ENCODE results near the gene DNAJC5.
"Not testable (repeated sequence)": the region's sequence is repeated elsewhere in the genome, so short reads cannot be mapped to it uniquely, and the experiment has no call there.

DNAJC5 gene

GRCh38 chr20:63847237-63848002 lies 47.5 kb upstream of the DNAJC5 start:
- no peaks in the 10 kb centered on the region for H3K9me3 ChIP-seq (ENCODE audit: low read length)
- H3F3A ChIP-seq (ENCODE audit: insufficient read depth, low read length): no peaks in the 10 kb centered on the region
- H3K79me2 ChIP-seq (ENCODE audit: insufficient read depth, low read length): no peaks in the 10 kb centered on the region
- no peaks in the 10 kb centered on the region for H3K9me2 ChIP-seq (ENCODE audit: low read depth, low read length)
- TF ChIP-seq EZH2 (IDR thresholded peaks at IDR 0.05; ENCODE audit: borderline replicate concordance, low read length) (no peak), CTCF (IDR thresholded peaks at IDR 0.05; ENCODE audit: low read length) (no peak)
- H3K36me3 ChIP-seq (ENCODE audit: insufficient read depth, low read length): no peaks in the 10 kb centered on the region
- H3K9ac ChIP-seq (ENCODE audit: low read length): no peak overlapping the region
- no peak overlapping the region for H3K4me3 ChIP-seq (ENCODE audit: low read depth, low read length, poor library complexity, severe bottlenecking)
- H3K27me3 ChIP-seq (ENCODE audit: insufficient read depth, low read length): peaks cover 6% of the 10 kb centered on the region; the same call in 1 of the 2 replicates
- H2AFZ ChIP-seq (ENCODE audit: low read length): no peak overlapping the region
- no peak overlapping the region for H3K27ac ChIP-seq (ENCODE audit: low read depth, low read length, poor library complexity, severe bottlenecking)
- no peak overlapping the region for H3K4me2 ChIP-seq (ENCODE audit: low read length)
- H4K20me1 ChIP-seq (ENCODE audit: insufficient read depth, low read length): no peaks in the 10 kb centered on the region
- no peaks in the 10 kb centered on the region for H3K4me1 ChIP-seq (ENCODE audit: insufficient read depth, low read length, severe bottlenecking)

GRCh38 chr20:63848003-63848911 lies 46.7 kb upstream of the DNAJC5 start:
- no peak overlapping the region for H3K4me2 ChIP-seq (ENCODE audit: low read length)
- H3K4me3 ChIP-seq (ENCODE audit: low read depth, low read length, poor library complexity, severe bottlenecking): no peak overlapping the region
- H3F3A ChIP-seq (ENCODE audit: insufficient read depth, low read length): no peaks in the 10 kb centered on the region
- no peaks in the 10 kb centered on the region for H3K79me2 ChIP-seq (ENCODE audit: insufficient read depth, low read length)
- H3K9ac ChIP-seq (ENCODE audit: low read length): no peak overlapping the region
- H3K9me3 ChIP-seq (ENCODE audit: low read length): no peaks in the 10 kb centered on the region
- no peak overlapping the region for H3K27ac ChIP-seq (ENCODE audit: low read depth, low read length, poor library complexity, severe bottlenecking)
- no peak overlapping the region for H2AFZ ChIP-seq (ENCODE audit: low read length)
- no peaks in the 10 kb centered on the region for H3K9me2 ChIP-seq (ENCODE audit: low read depth, low read length)
- H3K36me3 ChIP-seq (ENCODE audit: insufficient read depth, low read length): no peaks in the 10 kb centered on the region
- no peaks in the 10 kb centered on the region for H4K20me1 ChIP-seq (ENCODE audit: insufficient read depth, low read length)
- no peaks in the 10 kb centered on the region for H3K4me1 ChIP-seq (ENCODE audit: insufficient read depth, low read length, severe bottlenecking)
- peaks cover 6% of the 10 kb centered on the region; the same call in 1 of the 2 replicates for H3K27me3 ChIP-seq (ENCODE audit: insufficient read depth, low read length)
- no peak for TF ChIP-seq CTCF (IDR thresholded peaks at IDR 0.05; ENCODE audit: low read length)
- no peak for TF ChIP-seq EZH2 (IDR thresholded peaks at IDR 0.05; ENCODE audit: borderline replicate concordance, low read length)

GRCh38 chr20:63850689-63851547 lies 44.0 kb upstream of the DNAJC5 start:
- Histone ChIP-seq H4K20me1 (ENCODE audit: insufficient read depth, low read length) (no peaks in the 10 kb centered on the region), H3F3A (ENCODE audit: insufficient read depth, low read length) (no peaks in the 10 kb centered on the region), H2AFZ (ENCODE audit: low read length) (no peak overlapping the region), H3K4me1 (ENCODE audit: insufficient read depth, low read length, severe bottlenecking) (no peaks in the 10 kb centered on the region), H3K4me2 (ENCODE audit: low read length) (no peak overlapping the region), H3K27ac (ENCODE audit: low read depth, low read length, poor library complexity, severe bottlenecking) (no peak overlapping the region), H3K79me2 (ENCODE audit: insufficient read depth, low read length) (no peaks in the 10 kb centered on the region), H3K9ac (ENCODE audit: low read length) (no peak overlapping the region), H3K4me3 (ENCODE audit: low read depth, low read length, poor library complexity, severe bottlenecking) (no peak overlapping the region), H3K9me2 (ENCODE audit: low read depth, low read length) (no peaks in the 10 kb centered on the region), H3K27me3 (ENCODE audit: insufficient read depth, low read length) (peaks cover 4% of the 10 kb centered on the region; the same call in 1 of the 2 replicates), H3K9me3 (ENCODE audit: low read length) (no peaks in the 10 kb centered on the region), H3K36me3 (ENCODE audit: insufficient read depth, low read length) (no peaks in the 10 kb centered on the region)
- TF ChIP-seq EZH2 (IDR thresholded peaks at IDR 0.05; ENCODE audit: borderline replicate concordance, low read length) (no peak), CTCF (IDR thresholded peaks at IDR 0.05; ENCODE audit: low read length) (no peak)

GRCh38 chr20:63851548-63851943 lies 43.4 kb upstream of the DNAJC5 start:
- H2AFZ ChIP-seq (ENCODE audit: low read length); H3K4me2 ChIP-seq (ENCODE audit: low read length); H3K9me2 ChIP-seq (ENCODE audit: low read depth, low read length); H3K4me3 ChIP-seq (ENCODE audit: low read depth, low read length, poor library complexity, severe bottlenecking); H3K79me2 ChIP-seq (ENCODE audit: insufficient read depth, low read length); H3K9me3 ChIP-seq (ENCODE audit: low read length); H3K4me1 ChIP-seq (ENCODE audit: insufficient read depth, low read length, severe bottlenecking); H3K27ac ChIP-seq (ENCODE audit: low read depth, low read length, poor library complexity, severe bottlenecking); H3K36me3 ChIP-seq (ENCODE audit: insufficient read depth, low read length); H4K20me1 ChIP-seq (ENCODE audit: insufficient read depth, low read length); H3F3A ChIP-seq (ENCODE audit: insufficient read depth, low read length); H3K27me3 ChIP-seq (ENCODE audit: insufficient read depth, low read length); H3K9ac ChIP-seq (ENCODE audit: low read length): not testable (repeated sequence)
